Measurements from ENCODE around the gene MACROD1. TPM values are rescaled to one million over a fixed set of nuclear protein-coding genes. Genes with fewer than 3 reads are reported as not detected.

The MACROD1 gene
- total and polyA plus RNA-seq, 2 experiments from 2014 or later, result 21.2 to 29.8 TPM

GRCh38 chr11:64156235-64157011, 9.5 kb downstream of the MACROD1 start:
- Histone ChIP-seq H4K20me1 (ENCODE audit: insufficient read depth, poor library complexity, severe bottlenecking) (no peaks in the 10 kb centered on the region), H3K36me3 (replicated peaks; ENCODE audit: insufficient read depth, low read depth) (no peaks in the 10 kb centered on the region), H3K4me1 (ENCODE audit: insufficient read depth) (no peaks in the 10 kb centered on the region), H3K9me2 (replicated peaks; ENCODE audit: insufficient read depth) (no peaks in the 10 kb centered on the region), H3K4me2 (no peak overlapping the region), H3K4me3 (no peak overlapping the region), H3K9me3 (ENCODE audit: low read depth) (no peaks in the 10 kb centered on the region), H3K27ac (no peak overlapping the region), H3K79me2 (no peaks in the 10 kb centered on the region), H3K27me3 (no peaks in the 10 kb centered on the region), H2AFZ (no peak overlapping the region)
- TF ChIP-seq EZH2phosphoT487 (IDR thresholded peaks at IDR 0.05; ENCODE audit: low read depth, severe bottlenecking, unreplicated experiment), result no peak
- TF ChIP-seq CTCF (IDR thresholded peaks at IDR 0.05; ENCODE audit: poor library complexity), result no peak
- TF ChIP-seq EZH2 (IDR thresholded peaks at IDR 0.05; ENCODE audit: borderline replicate concordance), result no peak
- WGBS (ENCODE audit: low lambda C conversion rate, missing lambda C conversion rate), result 98% methylated on average over 14 of the region's 14 CpGs
- no peak for DNase-seq (ENCODE audit: low spot score)

GRCh38 chr11:64153812-64154211, 12.1 kb downstream of the MACROD1 start:
- no peak for DNase-seq (ENCODE audit: low spot score)
- no peaks in the 10 kb centered on the region for H3K9me3 ChIP-seq (ENCODE audit: low read depth)
- no peaks in the 10 kb centered on the region for H4K20me1 ChIP-seq (ENCODE audit: insufficient read depth, poor library complexity, severe bottlenecking)
- H3K27ac ChIP-seq, result no peak overlapping the region
- H2AFZ ChIP-seq, result no peak overlapping the region
- H3K9me2 ChIP-seq (replicated peaks; ENCODE audit: insufficient read depth), result no peaks in the 10 kb centered on the region
- H3K36me3 ChIP-seq (replicated peaks; ENCODE audit: insufficient read depth, low read depth), result no peaks in the 10 kb centered on the region
- no peaks in the 10 kb centered on the region for H3K4me1 ChIP-seq (ENCODE audit: insufficient read depth)
- no peak overlapping the region for H3K4me3 ChIP-seq
- 50% methylated on average over 6 of the region's 8 CpGs for WGBS (ENCODE audit: low lambda C conversion rate, missing lambda C conversion rate)
- no peak for TF ChIP-seq EZH2phosphoT487 (IDR thresholded peaks at IDR 0.05; ENCODE audit: low read depth, severe bottlenecking, unreplicated experiment)
- no peak for TF ChIP-seq EZH2 (IDR thresholded peaks at IDR 0.05; ENCODE audit: borderline replicate concordance)
- TF ChIP-seq CTCF (IDR thresholded peaks at IDR 0.05; ENCODE audit: poor library complexity), result no peak
- no peak overlapping the region for H3K4me2 ChIP-seq
- no peaks in the 10 kb centered on the region for H3K27me3 ChIP-seq
- H3K79me2 ChIP-seq, result no peaks in the 10 kb centered on the region

GRCh38 chr11:64152841-64153691, 12.8 kb downstream of the MACROD1 start:
- Histone ChIP-seq H3K27ac (no peak overlapping the region), H3K4me1 (ENCODE audit: insufficient read depth) (no peaks in the 10 kb centered on the region), H3K36me3 (replicated peaks; ENCODE audit: insufficient read depth, low read depth) (no peaks in the 10 kb centered on the region), H3K79me2 (no peaks in the 10 kb centered on the region), H4K20me1 (ENCODE audit: insufficient read depth, poor library complexity, severe bottlenecking) (no peaks in the 10 kb centered on the region), H3K4me2 (peak overlapping the region; percentile 70), H3K9me3 (ENCODE audit: low read depth) (no peaks in the 10 kb centered on the region), H3K9me2 (replicated peaks; ENCODE audit: insufficient read depth) (no peaks in the 10 kb centered on the region), H3K27me3 (no peaks in the 10 kb centered on the region), H2AFZ (no peak overlapping the region), H3K4me3 (no peak overlapping the region)
- TF ChIP-seq CTCF (IDR thresholded peaks at IDR 0.05; ENCODE audit: poor library complexity) (peak; percentile 97), EZH2 (IDR thresholded peaks at IDR 0.05; ENCODE audit: borderline replicate concordance) (no peak), EZH2phosphoT487 (IDR thresholded peaks at IDR 0.05; ENCODE audit: low read depth, severe bottlenecking, unreplicated experiment) (no peak)
- WGBS (ENCODE audit: low lambda C conversion rate, missing lambda C conversion rate), result 25% methylated on average over 23 of the region's 23 CpGs
- peak; percentile 78 for DNase-seq (ENCODE audit: low spot score)

Measured in hepatocyte (in vitro differentiated cells).